IPS DF 19.7 (cell line): Measurements from ENCODE around the gene SENP7.
A peak's percentile ranks its signal among the peaks of the same experiment; 100 is the strongest.
"Not testable (repeated sequence)": the region's sequence is repeated elsewhere in the genome, so short reads cannot be mapped to it uniquely, and the experiment has no call there.

Experiments used
- DNase-seq: peaks from one replicate; pipeline ENCODE4 v3.0.0-alpha.2; 2013; ENCODE audit warnings: low read depth, low spot score

SENP7 gene

GRCh38 chr3:101527906-101528305 lies 14.9 kb upstream of the SENP7 start:
- DNase-seq, result no peak

- no peak for DNase-seq
These were observed 14.4 kb upstream of the SENP7 start for GRCh38 chr3:101527441-101527840.

GRCh38 chr3:101521211-101521701 lies 8.2 kb upstream of the SENP7 start:
- no peak for DNase-seq

GRCh38 chr3:101519685-101520365 lies 6.8 kb upstream of the SENP7 start:
- no peak for DNase-seq

- no peak for DNase-seq
These were observed 5.4 kb upstream of the SENP7 start for GRCh38 chr3:101518421-101518871.

- DNase-seq, result no peak
These were observed 491 bp upstream of the SENP7 start for GRCh38 chr3:101513419-101513986.

GRCh38 chr3:101512396-101512645 lies 691 bp downstream of the SENP7 start:
- no peak for DNase-seq

- DNase-seq, result no peak
These were observed 3.2 kb downstream of the SENP7 start for GRCh38 chr3:101509811-101510210.

- no peak for DNase-seq
These were observed 3.7 kb downstream of the SENP7 start for GRCh38 chr3:101509281-101509680.

GRCh38 chr3:101501783-101502182 lies 11.2 kb downstream of the SENP7 start:
- no peak for DNase-seq

- no peak for DNase-seq
These were observed 12.8 kb downstream of the SENP7 start for GRCh38 chr3:101500208-101500607.

- DNase-seq, result no peak
These were observed 15.2 kb downstream of the SENP7 start for GRCh38 chr3:101497803-101498202.

- no peak for DNase-seq
These were observed 17.5 kb downstream of the SENP7 start for GRCh38 chr3:101495552-101495951.

GRCh38 chr3:101484805-101485620 lies 28.0 kb downstream of the SENP7 start:
- no peak for DNase-seq

- DNase-seq, result no peak
These were observed 34.0 kb downstream of the SENP7 start for GRCh38 chr3:101478980-101479379.

- not testable (repeated sequence) for DNase-seq
These were observed 38.0 kb downstream of the SENP7 start for GRCh38 chr3:101474841-101475552.

GRCh38 chr3:101468676-101469075 lies 44.3 kb downstream of the SENP7 start:
- not testable (repeated sequence) for DNase-seq

- DNase-seq, result not testable (repeated sequence)
These were observed 45.7 kb downstream of the SENP7 start for GRCh38 chr3:101467310-101467663.

GRCh38 chr3:101466465-101467309 lies 46.3 kb downstream of the SENP7 start:
- DNase-seq, result peak; percentile 23

GRCh38 chr3:101464235-101464634 lies 48.8 kb downstream of the SENP7 start:
- DNase-seq, result no peak

GRCh38 chr3:101461451-101461850 lies 51.6 kb downstream of the SENP7 start:
- no peak for DNase-seq
